ENCODE results near the gene PAH.

- TF ChIP-seq MLLT1 (IDR thresholded peaks at IDR 0.05) (no peak), CTCF (IDR thresholded peaks at IDR 0.05 in 2 of 3, conservative IDR thresholded peaks at IDR 0.05 in 1 of 3; ENCODE audit: control insufficient read depth in 2 of 3, extremely low read depth in 1 of 3, insufficient read depth in 1 of 3, low read depth in 3 of 3, low read length in 3 of 3) (no peak), BHLHE40 (IDR thresholded peaks at IDR 0.05; ENCODE audit: borderline replicate concordance in 1 of 2, low read depth in 2 of 2, low read length in 1 of 2) (no peak), BMI1 (IDR thresholded peaks at IDR 0.05; ENCODE audit: borderline replicate concordance) (no peak), MYC (IDR thresholded peaks at IDR 0.05; ENCODE audit: insufficient read depth, insufficient read length, insufficient replicate concordance, low read length, severe bottlenecking) (no peak), USF2 (IDR thresholded peaks at IDR 0.05; ENCODE audit: borderline replicate concordance, low read depth, low read length) (no peak)
Observed at GRCh38 chr12:102961466-102961855, 44.4 kb upstream of the PAH start.

Data from GM12878 (cell line).